Uterus (tissue), 2 donors: ENCODE measurements around the gene DLGAP3.

Experiments
- POLR2A ChIP-seq, 2 donors: fragments of 450-650 bp; IDR thresholded peaks; one replicate each; pipeline ENCODE4 v1.6.1; 2016; ENCODE audit warnings: antibody characterized with exemption in 2 of 2, mild to moderate bottlenecking in 1 of 2, moderate library complexity in 1 of 2
- TF ChIP-seq, protein P1 (sequence below), 4 experiments: fragments of 200-600 bp in 2 of 4; fragments of 450-650 bp in 2 of 4; sonication (generic) in 2 of 4; IDR thresholded peaks; one replicate each; pipeline ENCODE4 v1.5.1; 2016 to 2019; ENCODE audit warnings: antibody characterized with exemption in 4 of 4, mild to moderate bottlenecking in 2 of 4, moderate library complexity in 1 of 4

DNA sequence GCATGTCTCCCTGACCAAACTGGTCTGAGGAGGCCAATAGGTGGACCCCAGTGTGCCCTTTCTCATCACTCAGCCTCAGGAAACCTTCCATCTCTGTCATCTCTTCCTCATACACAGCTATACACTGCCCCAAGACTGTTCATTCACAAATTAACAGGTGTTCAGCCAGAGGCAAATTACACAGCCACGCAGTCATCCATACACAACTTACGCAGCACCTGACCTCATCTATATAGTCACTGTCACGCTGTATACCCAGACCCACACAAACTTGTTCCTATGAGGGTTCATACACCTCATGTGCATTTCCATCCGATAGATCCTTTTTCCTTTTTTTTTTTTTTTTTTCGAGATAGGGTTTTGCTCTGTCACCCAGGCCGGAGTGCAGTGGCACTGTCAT is 12.4 kb downstream of the DLGAP3 start:
- TF ChIP-seq, protein P1, sequence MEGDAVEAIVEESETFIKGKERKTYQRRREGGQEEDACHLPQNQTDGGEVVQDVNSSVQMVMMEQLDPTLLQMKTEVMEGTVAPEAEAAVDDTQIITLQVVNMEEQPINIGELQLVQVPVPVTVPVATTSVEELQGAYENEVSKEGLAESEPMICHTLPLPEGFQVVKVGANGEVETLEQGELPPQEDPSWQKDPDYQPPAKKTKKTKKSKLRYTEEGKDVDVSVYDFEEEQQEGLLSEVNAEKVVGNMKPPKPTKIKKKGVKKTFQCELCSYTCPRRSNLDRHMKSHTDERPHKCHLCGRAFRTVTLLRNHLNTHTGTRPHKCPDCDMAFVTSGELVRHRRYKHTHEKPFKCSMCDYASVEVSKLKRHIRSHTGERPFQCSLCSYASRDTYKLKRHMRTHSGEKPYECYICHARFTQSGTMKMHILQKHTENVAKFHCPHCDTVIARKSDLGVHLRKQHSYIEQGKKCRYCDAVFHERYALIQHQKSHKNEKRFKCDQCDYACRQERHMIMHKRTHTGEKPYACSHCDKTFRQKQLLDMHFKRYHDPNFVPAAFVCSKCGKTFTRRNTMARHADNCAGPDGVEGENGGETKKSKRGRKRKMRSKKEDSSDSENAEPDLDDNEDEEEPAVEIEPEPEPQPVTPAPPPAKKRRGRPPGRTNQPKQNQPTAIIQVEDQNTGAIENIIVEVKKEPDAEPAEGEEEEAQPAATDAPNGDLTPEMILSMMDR (IDR thresholded peaks at IDR 0.05) = no peak
- TF ChIP-seq POLR2A (IDR thresholded peaks at IDR 0.05) = no peak
